Duodenal mucosa (tissue), 2 donors: ENCODE measurements around the gene CDC42EP2.
"Not testable (repeated sequence)": the region's sequence is repeated elsewhere in the genome, so short reads cannot be mapped to it uniquely, and the experiment has no call there.

Experiments used
- H3K27ac ChIP-seq: one replicate; pipeline ENCODE4 v1.7.0; 2013; ENCODE audit warnings: low read depth, low read length
- H3K27me3 ChIP-seq, 2 donors: one replicate each; pipeline ENCODE4 v1.7.0; 2013; ENCODE audit warnings: low read length in 2 of 2, control low read depth in 1 of 2; ENCODE audit not compliant: insufficient read depth in 2 of 2, control insufficient read depth in 1 of 2
- H3K36me3 ChIP-seq, 2 donors: one replicate each; pipeline ENCODE4 v1.7.0; 2013; ENCODE audit warnings: low read length in 2 of 2, control low read depth in 1 of 2; ENCODE audit not compliant: insufficient read depth in 2 of 2, control insufficient read depth in 1 of 2
- H3K4me1 ChIP-seq, 2 donors: one replicate each; pipeline ENCODE4 v1.7.0; 2013; ENCODE audit warnings: low read length in 2 of 2, control low read depth in 1 of 2; ENCODE audit not compliant: insufficient read depth in 2 of 2, control insufficient read depth in 1 of 2
- H3K4me3 ChIP-seq, 2 donors: one replicate each; pipeline ENCODE4 v1.7.0; 2013; ENCODE audit warnings: low read length in 2 of 2, low read depth in 1 of 2
- H3K9ac ChIP-seq, 2 donors: one replicate each; pipeline ENCODE4 v1.7.0; 2013; ENCODE audit warnings: low read length in 2 of 2, low read depth in 1 of 2
- H3K9me3 ChIP-seq, 2 donors: one replicate each; pipeline ENCODE4 v1.7.0; 2013; ENCODE audit warnings: low read length in 2 of 2, control low read depth in 1 of 2; ENCODE audit not compliant: control insufficient read depth in 1 of 2

Gene CDC42EP2

GRCh38 chr11:65330544-65330943 is 15.9 kb downstream of the CDC42EP2 start:
- Histone ChIP-seq H3K9me3 (no peaks in the 10 kb centered on the region), H3K36me3 (no peaks in the 10 kb centered on the region), H3K27me3 (no peaks in the 10 kb centered on the region), H3K9ac (no peak overlapping the region), H3K4me1 (peaks cover 22 to 27% of the 10 kb centered on the region in 2 donors), H3K27ac (no peak overlapping the region), H3K4me3 (no peak overlapping the region)

- H3K27me3 ChIP-seq, H3K9ac ChIP-seq, H3K27ac ChIP-seq, H3K36me3 ChIP-seq, H3K4me3 ChIP-seq, H3K9me3 ChIP-seq: not testable (repeated sequence)
- H3K4me1 ChIP-seq = peaks cover 22 to 23% of the 10 kb centered on the region in 2 donors
Measured at GRCh38 chr11:65332591-65332990, 17.9 kb downstream of the CDC42EP2 start.

GRCh38 chr11:65334696-65335295 is 20.1 kb downstream of the CDC42EP2 start:
- H3K27ac ChIP-seq = no peak overlapping the region
- H3K4me1 ChIP-seq = peaks cover 13% of the 10 kb centered on the region in 2 donors
- peaks cover 3 to 10% of the 10 kb centered on the region in 2 donors for H3K36me3 ChIP-seq
- peak overlapping the region; percentile 86 to 92 for H3K9ac ChIP-seq
- no peaks in the 10 kb centered on the region for H3K27me3 ChIP-seq
- H3K4me3 ChIP-seq = peak overlapping the region; percentile 90 to 96
- no peaks in the 10 kb centered on the region for H3K9me3 ChIP-seq

DNA sequence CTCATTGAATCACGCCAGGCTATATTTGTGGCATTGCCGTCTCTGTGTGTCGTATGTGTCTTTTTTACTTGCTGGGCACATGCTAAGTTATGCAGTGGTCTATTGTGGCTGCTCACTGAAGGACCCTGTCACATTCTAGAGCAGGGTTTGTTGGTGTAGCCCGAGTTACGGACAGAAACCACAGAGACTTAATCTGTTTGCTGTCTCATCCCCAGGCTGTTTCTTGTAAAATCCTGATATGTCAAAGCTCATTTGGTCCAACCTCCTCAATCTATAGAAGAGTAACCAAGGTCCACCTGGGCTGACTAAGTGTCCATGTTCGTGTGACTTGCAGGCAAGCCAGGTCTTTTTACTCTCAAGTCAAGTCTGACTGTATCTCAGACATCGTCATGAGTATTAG is 24.0 kb downstream of the CDC42EP2 start:
- Histone ChIP-seq H3K36me3 (peaks cover 31 to 48% of the 10 kb centered on the region in 2 donors), H3K4me1 (peaks cover 12 to 13% of the 10 kb centered on the region in 2 donors), H3K4me3 (no peak overlapping the region), H3K9me3 (no peaks in the 10 kb centered on the region), H3K27ac (no peak overlapping the region), H3K9ac (no peak overlapping the region), H3K27me3 (no peaks in the 10 kb centered on the region)

GRCh38 chr11:65340226-65340625 is 25.6 kb downstream of the CDC42EP2 start:
- H3K27me3 ChIP-seq = no peaks in the 10 kb centered on the region
- H3K27ac ChIP-seq = no peak overlapping the region
- no peaks in the 10 kb centered on the region for H3K9me3 ChIP-seq
- H3K9ac ChIP-seq = no peak overlapping the region
- peaks cover 3% of the 10 kb centered on the region in 2 donors for H3K4me1 ChIP-seq
- no peak overlapping the region for H3K4me3 ChIP-seq
- peaks cover 40 to 63% of the 10 kb centered on the region in 2 donors for H3K36me3 ChIP-seq

DNA sequence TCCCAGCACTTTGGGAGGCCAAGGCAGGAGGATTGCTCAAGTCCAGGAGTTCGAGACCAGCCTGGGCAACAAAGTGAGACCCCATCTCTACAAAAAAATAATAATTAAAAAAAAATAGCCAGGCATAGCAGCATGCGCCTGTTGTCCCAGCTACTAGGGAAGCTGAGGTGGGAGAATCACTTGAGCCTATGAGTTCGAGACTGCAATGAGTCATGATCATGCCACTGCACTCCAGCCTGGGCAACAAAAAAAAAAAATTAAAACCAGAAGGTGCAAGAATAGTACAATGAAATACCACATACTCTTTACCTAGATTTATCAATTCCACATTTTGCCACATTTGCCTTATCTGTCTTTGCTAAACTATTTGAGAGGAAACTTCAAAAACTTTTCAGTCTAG is 27.2 kb downstream of the CDC42EP2 start:
- no peaks in the 10 kb centered on the region for H3K27me3 ChIP-seq
- H3K27ac ChIP-seq = no peak overlapping the region
- H3K4me1 ChIP-seq = no peaks in the 10 kb centered on the region
- H3K9ac ChIP-seq = no peak overlapping the region
- no peaks in the 10 kb centered on the region for H3K9me3 ChIP-seq
- H3K36me3 ChIP-seq = peaks cover 51 to 79% of the 10 kb centered on the region in 2 donors
- H3K4me3 ChIP-seq = no peak overlapping the region

GRCh38 chr11:65351511-65351910 is 36.8 kb downstream of the CDC42EP2 start:
- H3K36me3 ChIP-seq = peaks cover 23 to 58% of the 10 kb centered on the region in 2 donors

GRCh38 chr11:65352783-65353182 is 38.1 kb downstream of the CDC42EP2 start:
- no peak overlapping the region for H3K27ac ChIP-seq
- no peak overlapping the region for H3K4me3 ChIP-seq
- H3K36me3 ChIP-seq = peaks cover 21 to 49% of the 10 kb centered on the region in 2 donors
- no peak overlapping the region for H3K9ac ChIP-seq
- H3K27me3 ChIP-seq = no peaks in the 10 kb centered on the region
- H3K9me3 ChIP-seq = no peaks in the 10 kb centered on the region
- H3K4me1 ChIP-seq = peaks cover 16 to 29% of the 10 kb centered on the region in 2 donors

More at GRCh38 chr11:65351511-65351910, 36.8 kb downstream of the CDC42EP2 start:
- H3K9ac ChIP-seq = no peak overlapping the region
- H3K4me1 ChIP-seq = peaks cover 12 to 21% of the 10 kb centered on the region in 2 donors
- H3K27ac ChIP-seq = no peak overlapping the region
- H3K4me3 ChIP-seq = no peak overlapping the region
- H3K9me3 ChIP-seq = no peaks in the 10 kb centered on the region
- H3K27me3 ChIP-seq = no peaks in the 10 kb centered on the region

DNA sequence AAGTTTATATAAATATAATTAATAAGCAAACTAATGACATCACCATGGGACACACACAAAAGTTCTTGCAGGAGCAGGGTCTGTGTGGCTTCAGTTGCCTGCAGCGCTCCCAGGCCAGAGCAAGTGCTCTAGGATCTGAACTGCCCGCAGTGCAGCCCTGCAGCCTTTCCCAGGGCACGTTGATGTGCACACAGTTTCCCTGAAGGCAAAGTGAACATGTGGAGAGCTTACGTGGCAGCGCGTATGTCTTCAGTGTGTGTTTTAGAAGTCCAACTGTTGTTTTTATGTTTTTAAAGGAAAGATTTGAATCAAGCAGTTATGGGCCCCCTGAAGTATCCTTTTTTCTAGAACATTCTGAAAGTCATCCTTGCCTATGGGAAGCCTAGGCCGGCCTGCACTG is 38.7 kb downstream of the CDC42EP2 start:
- H3K4me3 ChIP-seq = peak overlapping the region in 1 of 2 donors; percentile 79
- H3K36me3 ChIP-seq = peaks cover 21 to 43% of the 10 kb centered on the region in 2 donors
- H3K9ac ChIP-seq = no peak overlapping the region
- H3K4me1 ChIP-seq = peaks cover 20 to 34% of the 10 kb centered on the region in 2 donors
- no peak overlapping the region for H3K27ac ChIP-seq
- H3K9me3 ChIP-seq = no peaks in the 10 kb centered on the region
- no peaks in the 10 kb centered on the region for H3K27me3 ChIP-seq

GRCh38 chr11:65353900-65354264 is 39.2 kb downstream of the CDC42EP2 start:
- Histone ChIP-seq H3K27ac (no peak overlapping the region), H3K4me3 (peak overlapping the region; percentile 67 to 79), H3K9ac (peak overlapping the region; percentile 26 to 48), H3K4me1 (peaks cover 20 to 39% of the 10 kb centered on the region in 2 donors), H3K36me3 (peaks cover 16 to 38% of the 10 kb centered on the region in 2 donors), H3K9me3 (no peaks in the 10 kb centered on the region), H3K27me3 (no peaks in the 10 kb centered on the region)
